CD4-positive, alpha-beta memory T cell (primary cell): ENCODE data around the gene NKD2. TPM values are rescaled to one million over a fixed set of nuclear protein-coding genes. Genes with fewer than 3 reads are reported as not detected.

Experiments
- CTCF ChIA-PET: fragments of 350-600 bp; sonication (Branson Sonifier 250); formaldehyde crosslinking; loops from one replicate; lab custom pipeline; 2021; ENCODE audit warnings: inconsistent platforms; ENCODE audit not compliant: partially characterized antibody; lab: Charles Lee
- POLR2A ChIA-PET: fragments of 350-600 bp; sonication (Branson Sonifier 250); formaldehyde crosslinking; loops from one replicate; lab custom pipeline; 2021; ENCODE audit not compliant: partially characterized antibody; lab: Charles Lee
- DNase-seq, 5 donors: peaks; one replicate each; pipeline versions ENCODE4 v3.0.0 to v3.0.0-alpha.2; 2020 to 2022; ENCODE audit warnings: mixed read lengths in 1 of 5
- H3K27ac ChIP-seq: one replicate; pipeline ENCODE4 v1.7.0; 2013; ENCODE audit warnings: low read depth, low read length
- H3K27me3 ChIP-seq: 2 replicates; pipeline ENCODE4 v1.7.0; 2013; ENCODE audit warnings: mild to moderate bottlenecking, low read length, moderate library complexity; ENCODE audit not compliant: insufficient read depth
- H3K36me3 ChIP-seq: 2 replicates; pipeline ENCODE4 v1.7.0; 2013; ENCODE audit warnings: mild to moderate bottlenecking, low read length, moderate library complexity; ENCODE audit not compliant: insufficient read depth
- H3K4me1 ChIP-seq: 2 replicates; pipeline ENCODE4 v1.7.0; 2013; ENCODE audit warnings: mild to moderate bottlenecking, low read length, moderate library complexity; ENCODE audit not compliant: insufficient read depth
- H3K4me3 ChIP-seq, 2 donors: one replicate each; pipeline ENCODE4 v1.7.0; 2013; ENCODE audit warnings: low read length in 2 of 2, mild to moderate bottlenecking in 1 of 2
- H3K9me3 ChIP-seq, 2 donors: one replicate each; pipeline ENCODE4 v1.7.0; 2013; ENCODE audit warnings: low read length in 2 of 2, control low read depth in 1 of 2; ENCODE audit not compliant: control insufficient read depth in 1 of 2
- H3K27ac Mint-ChIP-seq, 7 donors: one replicate each; pipeline ENCODE4 v1.8.0; 2020 to 2021; ENCODE audit warnings: mixed read lengths in 7 of 7, mild to moderate bottlenecking in 6 of 7, inconsistent platforms in 3 of 7, moderate library complexity in 3 of 7
- H3K27me3 Mint-ChIP-seq, 2 donors: one replicate each; pipeline ENCODE4 v1.8.0; 2020 to 2021; ENCODE audit warnings: mixed read lengths in 2 of 2
- H3K36me3 Mint-ChIP-seq, 2 donors: one replicate each; pipeline ENCODE4 v1.8.0; 2020 to 2021; ENCODE audit warnings: mixed read lengths in 2 of 2, inconsistent platforms in 1 of 2, mild to moderate bottlenecking in 1 of 2
- H3K4me1 Mint-ChIP-seq, 4 donors: one replicate each; pipeline ENCODE4 v1.8.0; 2020 to 2021; ENCODE audit warnings: mixed read lengths in 4 of 4, mild to moderate bottlenecking in 1 of 4
- H3K4me3 Mint-ChIP-seq, 8 donors: one replicate each; pipeline ENCODE4 v1.8.0; 2020 to 2021; ENCODE audit warnings: mixed read lengths in 8 of 8, mild to moderate bottlenecking in 7 of 8, moderate library complexity in 6 of 8, inconsistent platforms in 3 of 8
- H3K9me3 Mint-ChIP-seq, 8 donors: one replicate each; pipeline ENCODE4 v1.8.0; 2020 to 2021; ENCODE audit warnings: mixed read lengths in 8 of 8, mild to moderate bottlenecking in 5 of 8, inconsistent platforms in 3 of 8, moderate library complexity in 1 of 8
- intact Hi-C: fragments of 100-400 bp; cut with micrococcal nuclease; formaldehyde crosslinking; loops from one replicate; pipeline ENCODE4 v1.15.1; 2023
- polyA plus RNA-seq, 2 donors: library from polyadenylated mRNA; unstranded; fragments of 300-500 nt; fragmentation: Illumina TruSeq; gene quantifications; one replicate each; pipeline ENCODE4 v1.2.3, GENCODE V29; 2021
- total RNA-seq, 2 experiments: library from RNA; stranded (reverse); gene quantifications; one replicate each; pipeline ENCODE4 v1.2.3, GENCODE V29; 2021

Gene NKD2
- total and polyA plus RNA-seq, 4 experiments from 2014 or later: not detected

DNA sequence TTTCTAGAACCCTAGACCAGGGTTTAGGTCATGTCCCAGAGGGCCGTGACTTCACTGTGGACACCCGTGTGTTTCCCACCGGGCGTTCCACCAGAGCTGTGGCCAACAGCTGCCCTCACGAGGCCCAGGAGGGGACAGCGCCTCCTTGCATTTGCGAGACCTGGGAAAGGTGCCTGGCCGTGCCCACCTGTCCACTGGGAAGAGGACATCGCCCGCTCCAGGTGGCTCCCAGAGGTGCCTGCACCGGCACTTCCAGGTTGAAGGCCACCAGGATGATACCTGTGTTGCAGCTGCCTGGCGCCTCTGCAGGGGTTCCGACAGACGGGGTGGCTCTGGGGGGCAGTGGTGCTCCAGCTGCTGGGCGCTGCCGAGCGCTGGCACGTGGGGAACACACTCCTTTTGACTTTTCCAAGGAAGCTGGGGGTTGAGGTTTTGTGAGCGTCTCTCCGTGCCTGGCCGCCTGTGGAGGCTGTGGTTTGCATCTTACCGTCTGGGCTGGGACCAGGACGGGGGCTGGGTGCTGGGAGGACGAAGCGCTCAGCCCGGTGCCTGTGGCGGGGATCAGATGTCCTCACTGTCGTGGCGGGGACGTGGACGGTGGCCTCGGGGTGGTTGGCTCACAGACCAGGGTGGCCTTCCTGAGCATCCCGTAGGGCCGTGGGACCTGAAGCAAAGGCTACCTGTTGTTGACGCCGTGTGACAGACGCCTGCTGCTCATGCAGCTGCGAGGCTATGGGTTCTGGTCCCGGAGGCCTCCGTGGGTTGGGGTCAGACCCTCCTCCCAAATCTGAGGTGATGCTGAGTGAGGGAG, 19.2 kb downstream of the NKD2 start:
- H3K36me3 Mint-ChIP-seq: no peaks in the 10 kb centered on the region
- intact Hi-C loops: no loop called here
- ChIA-PET POLR2A (no interaction called here), CTCF (no interaction called here)
- no peaks in the 10 kb centered on the region for H3K9me3 ChIP-seq
- H3K27me3 ChIP-seq: no peaks in the 10 kb centered on the region
- no peak overlapping the region for H3K27ac ChIP-seq
- H3K4me1 ChIP-seq: no peaks in the 10 kb centered on the region
- no peak overlapping the region for H3K27ac Mint-ChIP-seq
- no peaks in the 10 kb centered on the region for H3K36me3 ChIP-seq
- H3K4me3 Mint-ChIP-seq: no peak overlapping the region
- H3K4me1 Mint-ChIP-seq: no peaks in the 10 kb centered on the region
- DNase-seq: no peak
- H3K27me3 Mint-ChIP-seq: no peaks in the 10 kb centered on the region
- H3K4me3 ChIP-seq: no peak overlapping the region
- H3K9me3 Mint-ChIP-seq: no peaks in the 10 kb centered on the region

DNA sequence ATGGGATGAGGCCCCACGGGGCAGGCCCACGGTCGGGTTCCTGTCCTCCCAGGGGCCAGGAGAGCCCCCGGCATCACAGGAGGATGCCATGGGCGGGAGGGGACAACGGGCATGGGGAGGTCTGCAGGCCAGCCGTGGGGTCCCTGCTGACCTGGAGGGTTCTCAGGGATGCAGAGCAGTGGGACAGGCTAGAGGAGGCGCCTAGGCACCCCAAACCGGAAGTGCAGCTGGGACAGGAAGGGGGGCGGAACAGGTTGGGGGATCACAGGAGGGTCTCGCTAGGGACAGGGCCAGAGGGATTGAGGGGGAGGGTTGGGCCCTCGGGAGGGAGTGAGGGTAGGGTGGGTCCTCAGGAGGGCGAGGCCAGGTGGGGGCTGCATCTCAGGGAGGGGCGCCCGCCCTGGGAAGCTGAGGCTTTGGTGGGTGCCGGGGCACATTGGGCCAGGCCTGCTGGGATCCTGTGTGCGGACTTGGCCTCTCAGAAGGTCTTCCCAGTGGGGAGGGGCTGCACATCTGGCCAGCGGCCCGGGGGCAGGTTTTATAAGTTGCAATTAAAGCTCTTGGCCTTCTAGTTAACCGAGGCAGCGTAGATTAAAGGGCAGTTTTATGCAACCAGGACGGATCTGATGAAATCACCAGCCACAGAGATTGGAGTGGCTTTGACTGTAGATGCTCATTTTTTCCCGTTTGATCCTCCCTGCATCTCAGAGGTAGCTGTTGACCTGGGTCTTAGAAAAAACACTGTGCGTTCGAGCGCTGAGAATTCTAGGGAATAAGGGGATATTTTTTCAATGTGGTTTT, 20.1 kb downstream of the NKD2 start:
- H3K4me3 Mint-ChIP-seq: no peak overlapping the region
- no peaks in the 10 kb centered on the region for H3K9me3 Mint-ChIP-seq
- no peaks in the 10 kb centered on the region for H3K4me1 Mint-ChIP-seq
- H3K4me3 ChIP-seq: no peak overlapping the region
- no peaks in the 10 kb centered on the region for H3K27me3 Mint-ChIP-seq
- ChIA-PET CTCF (no interaction called here), POLR2A (no interaction called here)
- no peak for DNase-seq
- H3K4me1 ChIP-seq: no peaks in the 10 kb centered on the region
- no peak overlapping the region for H3K27ac ChIP-seq
- intact Hi-C loops: no loop called here
- H3K27ac Mint-ChIP-seq: no peak overlapping the region
- no peaks in the 10 kb centered on the region for H3K27me3 ChIP-seq
- no peaks in the 10 kb centered on the region for H3K36me3 ChIP-seq
- no peaks in the 10 kb centered on the region for H3K36me3 Mint-ChIP-seq
- no peaks in the 10 kb centered on the region for H3K9me3 ChIP-seq

DNA sequence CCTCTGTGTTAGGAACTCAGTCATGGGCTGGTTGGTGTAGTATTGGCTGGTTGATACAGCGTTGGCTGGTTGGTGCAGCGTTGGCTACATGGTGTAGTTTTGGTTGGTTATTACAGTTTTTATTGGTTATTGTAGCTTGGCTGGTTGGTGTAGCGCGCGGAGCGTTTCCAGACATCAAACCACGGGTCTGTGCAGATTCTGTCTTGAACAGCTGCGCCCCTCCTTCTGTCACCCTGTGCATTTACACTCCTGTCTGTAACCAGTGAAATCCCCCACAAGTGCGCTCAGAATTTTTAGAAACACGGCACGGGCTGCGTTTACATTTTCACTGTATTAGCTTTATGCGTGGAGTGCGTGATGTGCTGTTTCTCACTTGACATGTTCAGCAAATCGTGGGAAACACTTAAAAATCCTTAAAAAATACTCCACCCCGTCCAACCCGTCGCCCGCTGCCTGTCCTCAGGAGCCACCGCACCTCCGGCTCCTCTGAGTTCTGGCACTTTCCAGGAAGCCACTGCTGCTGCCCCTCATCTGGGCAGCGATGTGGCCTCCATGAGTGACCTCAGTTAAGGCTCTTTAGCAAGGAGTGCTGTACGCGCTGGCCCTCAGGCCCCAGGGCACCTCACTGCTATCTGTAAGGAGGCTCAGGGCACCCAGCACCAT, 20.8 kb downstream of the NKD2 start:
- H3K27me3 ChIP-seq: no peaks in the 10 kb centered on the region
- no peak overlapping the region for H3K27ac ChIP-seq
- no peaks in the 10 kb centered on the region for H3K27me3 Mint-ChIP-seq
- no peaks in the 10 kb centered on the region for H3K9me3 ChIP-seq
- no peaks in the 10 kb centered on the region for H3K4me1 Mint-ChIP-seq
- intact Hi-C loops: no loop called here
- no peak overlapping the region for H3K27ac Mint-ChIP-seq
- H3K4me3 ChIP-seq: no peak overlapping the region
- no peaks in the 10 kb centered on the region for H3K4me1 ChIP-seq
- H3K36me3 Mint-ChIP-seq: no peaks in the 10 kb centered on the region
- POLR2A ChIA-PET: no interaction called here
- DNase-seq: no peak
- no peaks in the 10 kb centered on the region for H3K9me3 Mint-ChIP-seq
- no peak overlapping the region for H3K4me3 Mint-ChIP-seq
- no peaks in the 10 kb centered on the region for H3K36me3 ChIP-seq
- CTCF ChIA-PET: no interaction called here

DNA sequence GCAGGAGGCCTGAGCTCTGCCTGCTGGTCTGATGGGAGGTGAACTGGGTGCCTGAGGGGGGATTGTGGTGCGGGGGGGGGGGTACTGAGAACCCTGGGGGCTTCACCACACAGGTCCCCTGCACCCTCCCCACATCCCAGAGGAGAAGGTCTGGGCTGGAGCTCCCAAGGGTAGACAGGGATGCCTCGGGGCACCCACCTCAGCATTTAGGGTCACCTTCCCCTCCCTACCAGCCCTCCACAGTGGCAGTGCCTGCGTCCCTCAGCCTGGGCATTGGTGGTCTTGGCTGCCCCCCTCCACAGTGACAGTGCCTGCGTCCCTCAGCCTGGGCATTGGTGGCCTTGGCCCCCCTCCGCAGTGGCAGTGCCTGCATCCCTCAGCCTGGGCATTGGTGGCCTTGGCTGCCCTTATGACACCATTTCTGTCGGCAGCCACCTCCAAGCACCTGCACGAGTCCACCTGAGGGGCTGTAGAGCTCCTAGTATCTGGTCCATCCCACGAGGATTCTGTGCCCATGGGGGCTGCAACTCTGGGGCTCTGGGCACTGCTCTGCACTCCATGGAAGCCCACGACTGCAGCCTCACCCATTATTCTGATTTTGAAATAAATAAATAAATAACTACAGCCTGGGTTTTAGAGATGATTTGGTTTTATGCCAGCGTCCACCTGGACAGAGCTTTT, 21.5 kb downstream of the NKD2 start:
- H3K27me3 ChIP-seq: no peaks in the 10 kb centered on the region
- Mint-ChIP-seq H3K9me3 (no peaks in the 10 kb centered on the region), H3K4me1 (peaks cover 0 to 2% (median 0%) of the 10 kb centered on the region in 4 donors), H3K27ac (no peak overlapping the region), H3K36me3 (no peaks in the 10 kb centered on the region), H3K27me3 (peaks cover 3% of the 10 kb centered on the region in 2 donors), H3K4me3 (no peak overlapping the region)
- POLR2A ChIA-PET: no interaction called here
- H3K4me1 ChIP-seq: no peaks in the 10 kb centered on the region
- intact Hi-C loops: no loop called here
- no peak overlapping the region for H3K27ac ChIP-seq
- CTCF ChIA-PET: no interaction called here
- H3K4me3 ChIP-seq: no peak overlapping the region
- H3K36me3 ChIP-seq: no peaks in the 10 kb centered on the region
- no peaks in the 10 kb centered on the region for H3K9me3 ChIP-seq
- no peak for DNase-seq

DNA sequence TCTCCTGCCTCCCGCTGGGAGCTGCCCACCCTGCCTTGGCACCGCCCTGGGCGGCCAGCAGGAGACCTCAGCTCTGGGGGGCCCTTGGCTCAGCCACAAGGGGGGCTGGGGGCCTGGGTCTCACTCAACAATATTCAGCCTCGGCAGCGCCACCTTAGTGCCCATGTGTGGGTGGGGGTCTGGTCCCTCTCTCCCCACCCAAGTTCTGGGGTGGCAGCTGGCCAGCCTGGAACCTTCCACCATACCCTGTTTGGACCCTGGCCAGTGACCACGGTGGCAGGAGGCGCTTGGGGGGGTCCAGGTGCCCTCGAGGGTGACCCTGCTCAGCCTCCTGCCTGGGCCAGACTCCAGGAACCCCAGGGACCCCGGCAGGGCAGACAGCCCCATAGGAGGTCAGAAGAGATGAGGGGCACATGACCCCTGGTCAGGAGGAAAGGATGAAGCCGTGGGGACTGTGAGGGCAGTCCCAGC, 22.2 kb downstream of the NKD2 start:
- peaks cover 3 to 4% of the 10 kb centered on the region in 2 donors for H3K27me3 Mint-ChIP-seq
- H3K4me1 Mint-ChIP-seq: peaks cover 0 to 3% (median 0%) of the 10 kb centered on the region in 4 donors
- no peak overlapping the region for H3K27ac ChIP-seq
- intact Hi-C loops: no loop called here
- no peak overlapping the region for H3K27ac Mint-ChIP-seq
- H3K36me3 ChIP-seq: no peaks in the 10 kb centered on the region
- no peaks in the 10 kb centered on the region for H3K4me1 ChIP-seq
- no peaks in the 10 kb centered on the region for H3K27me3 ChIP-seq
- ChIA-PET CTCF (no interaction called here), POLR2A (no interaction called here)
- no peak overlapping the region for H3K4me3 Mint-ChIP-seq
- H3K9me3 Mint-ChIP-seq: no peaks in the 10 kb centered on the region
- H3K9me3 ChIP-seq: no peaks in the 10 kb centered on the region
- H3K36me3 Mint-ChIP-seq: no peaks in the 10 kb centered on the region
- H3K4me3 ChIP-seq: no peak overlapping the region
- no peak for DNase-seq

DNA sequence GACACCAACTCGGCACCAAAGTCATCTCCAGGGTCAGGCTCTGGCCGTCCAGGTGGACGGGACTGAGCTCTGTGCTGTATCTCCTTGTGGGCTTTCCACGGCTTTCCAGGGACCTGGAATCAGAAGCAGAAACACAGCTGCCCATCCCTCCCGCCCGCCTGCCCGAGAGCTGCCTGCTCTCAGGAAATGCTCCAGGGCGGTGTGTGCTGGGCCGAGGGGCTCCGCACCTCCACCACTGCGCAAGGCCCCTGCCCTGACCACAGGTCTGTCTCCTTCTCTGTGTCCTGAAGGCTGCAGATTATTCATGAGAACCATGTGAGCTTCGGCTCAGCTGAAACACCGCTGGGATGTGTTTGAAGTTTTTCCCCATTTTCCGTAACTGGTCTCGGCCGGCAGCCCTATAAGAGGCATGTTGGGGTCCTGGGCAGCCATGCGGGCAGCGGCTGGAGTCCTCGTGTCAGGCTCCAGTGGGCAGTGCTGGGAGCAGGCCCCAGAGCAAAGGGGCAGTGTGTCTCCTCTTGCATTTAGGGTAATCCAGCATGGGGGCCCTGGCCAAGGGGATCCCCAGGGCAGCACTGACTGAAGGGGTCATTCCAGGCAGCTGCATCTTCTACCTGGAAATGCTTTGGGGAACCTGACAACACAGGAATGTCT, 22.8 kb downstream of the NKD2 start:
- intact Hi-C loops: no loop called here
- Mint-ChIP-seq H3K27me3 (peaks cover 3 to 4% of the 10 kb centered on the region in 2 donors), H3K9me3 (no peaks in the 10 kb centered on the region), H3K4me3 (no peak overlapping the region), H3K4me1 (peaks cover 0 to 3% (median 0%) of the 10 kb centered on the region in 4 donors), H3K36me3 (no peaks in the 10 kb centered on the region), H3K27ac (no peak overlapping the region)
- H3K27me3 ChIP-seq: no peaks in the 10 kb centered on the region
- no peak for DNase-seq
- H3K9me3 ChIP-seq: no peaks in the 10 kb centered on the region
- H3K27ac ChIP-seq: no peak overlapping the region
- no peak overlapping the region for H3K4me3 ChIP-seq
- H3K4me1 ChIP-seq: no peaks in the 10 kb centered on the region
- ChIA-PET CTCF (no interaction called here), POLR2A (no interaction called here)
- no peaks in the 10 kb centered on the region for H3K36me3 ChIP-seq
